Rectal smooth muscle tissue (tissue), 1 donor: ENCODE measurements around the gene CTSG.
"Not testable (repeated sequence)": the region's sequence is repeated elsewhere in the genome, so short reads cannot be mapped to it uniquely, and the experiment has no call there.

ENCODE experiments used
- H3K27ac ChIP-seq: one replicate; pipeline ENCODE4 v1.7.0; 2013; ENCODE audit warnings: low read depth, low read length, inconsistent platforms
- H3K27me3 ChIP-seq: one replicate; pipeline ENCODE4 v1.7.0; 2013; ENCODE audit warnings: low read length; ENCODE audit not compliant: control insufficient read depth, insufficient read depth
- H3K36me3 ChIP-seq: one replicate; pipeline ENCODE4 v1.7.0; 2013; ENCODE audit warnings: low read length; ENCODE audit not compliant: control insufficient read depth, insufficient read depth
- H3K4me1 ChIP-seq: one replicate; pipeline ENCODE4 v1.7.0; 2013; ENCODE audit warnings: low read length; ENCODE audit not compliant: control insufficient read depth, insufficient read depth
- H3K4me3 ChIP-seq: one replicate; pipeline ENCODE4 v1.7.0; 2013; ENCODE audit warnings: low read length
- H3K9ac ChIP-seq: one replicate; pipeline ENCODE4 v1.7.0; 2013; ENCODE audit warnings: low read length

The CTSG gene

GRCh38 chr14:24576182-24576581, at the start of gene CTSG:
Gene CTSG, minus strand, starts transcription at chr14:24576250. Its CDS starts 27 bp downstream, at chr14:24576223.
- Histone ChIP-seq H3K4me1 (no peaks in the 10 kb centered on the region), H3K36me3 (no peaks in the 10 kb centered on the region), H3K9ac (no peak within 1 kb of the TSS), H3K27ac (no peak within 1 kb of the TSS), H3K27me3 (no peaks in the 10 kb centered on the region), H3K4me3 (no peak within 1 kb of the TSS)

GRCh38 chr14:24613747-24614146, 37.7 kb upstream of the CTSG start:
- Histone ChIP-seq H3K9ac (no peak overlapping the region), H3K27me3 (no peaks in the 10 kb centered on the region), H3K36me3 (no peaks in the 10 kb centered on the region), H3K27ac (no peak overlapping the region), H3K4me1 (no peaks in the 10 kb centered on the region), H3K4me3 (no peak overlapping the region)

GRCh38 chr14:24613241-24613640, 37.2 kb upstream of the CTSG start:
- H3K36me3 ChIP-seq = no peaks in the 10 kb centered on the region
- H3K4me3 ChIP-seq = no peak overlapping the region
- no peaks in the 10 kb centered on the region for H3K4me1 ChIP-seq
- H3K27me3 ChIP-seq = no peaks in the 10 kb centered on the region
- H3K27ac ChIP-seq = no peak overlapping the region
- no peak overlapping the region for H3K9ac ChIP-seq

- no peak overlapping the region for H3K27ac ChIP-seq
- no peaks in the 10 kb centered on the region for H3K4me1 ChIP-seq
- H3K36me3 ChIP-seq = no peaks in the 10 kb centered on the region
- no peaks in the 10 kb centered on the region for H3K27me3 ChIP-seq
- no peak overlapping the region for H3K4me3 ChIP-seq
- H3K9ac ChIP-seq = no peak overlapping the region
Measured at GRCh38 chr14:24612196-24612595, 36.1 kb upstream of the CTSG start.

GRCh38 chr14:24609655-24610344, 33.8 kb upstream of the CTSG start, which contains the start of gene GZMH:
Gene GZMH, minus strand, starts transcription at chr14:24609685. Its CDS starts 72 bp downstream, at chr14:24609613.
- Histone ChIP-seq H3K27ac (no peak within 1 kb of the TSS), H3K9ac (no peak within 1 kb of the TSS), H3K36me3 (no peaks in the 10 kb centered on the region), H3K27me3 (no peaks in the 10 kb centered on the region), H3K4me1 (no peaks in the 10 kb centered on the region), H3K4me3 (no peak within 1 kb of the TSS)

GRCh38 chr14:24607635-24608514, 31.8 kb upstream of the CTSG start:
- H3K27me3 ChIP-seq = no peaks in the 10 kb centered on the region
- no peak overlapping the region for H3K27ac ChIP-seq

GRCh38 chr14:24607081-24607480, 31.0 kb upstream of the CTSG start:
- H3K9ac ChIP-seq = no peak overlapping the region
- no peaks in the 10 kb centered on the region for H3K27me3 ChIP-seq
- no peaks in the 10 kb centered on the region for H3K4me1 ChIP-seq
- H3K4me3 ChIP-seq = no peak overlapping the region
- no peaks in the 10 kb centered on the region for H3K36me3 ChIP-seq
- no peak overlapping the region for H3K27ac ChIP-seq

More at GRCh38 chr14:24607635-24608514, 31.8 kb upstream of the CTSG start:
- Histone ChIP-seq H3K4me1 (no peaks in the 10 kb centered on the region), H3K4me3 (no peak overlapping the region), H3K9ac (no peak overlapping the region), H3K36me3 (no peaks in the 10 kb centered on the region)

GRCh38 chr14:24606297-24606696, 30.2 kb upstream of the CTSG start:
- Histone ChIP-seq H3K9ac (no peak overlapping the region), H3K36me3 (no peaks in the 10 kb centered on the region), H3K27me3 (no peaks in the 10 kb centered on the region), H3K4me1 (no peaks in the 10 kb centered on the region), H3K27ac (no peak overlapping the region), H3K4me3 (no peak overlapping the region)

- Histone ChIP-seq H3K36me3 (no peaks in the 10 kb centered on the region), H3K27ac (no peak overlapping the region), H3K27me3 (no peaks in the 10 kb centered on the region), H3K4me3 (no peak overlapping the region), H3K9ac (no peak overlapping the region), H3K4me1 (no peaks in the 10 kb centered on the region)
Measured at GRCh38 chr14:24605435-24606190, 29.6 kb upstream of the CTSG start.

- H3K4me3 ChIP-seq = no peak overlapping the region
- H3K36me3 ChIP-seq = no peaks in the 10 kb centered on the region
- no peak overlapping the region for H3K9ac ChIP-seq
- no peaks in the 10 kb centered on the region for H3K27me3 ChIP-seq
- no peak overlapping the region for H3K27ac ChIP-seq
- H3K4me1 ChIP-seq = no peaks in the 10 kb centered on the region
Measured at GRCh38 chr14:24597403-24597802, 21.4 kb upstream of the CTSG start.

- H3K4me1 ChIP-seq = no peaks in the 10 kb centered on the region
- H3K36me3 ChIP-seq = no peaks in the 10 kb centered on the region
- no peaks in the 10 kb centered on the region for H3K27me3 ChIP-seq
- H3K4me3 ChIP-seq = no peak overlapping the region
- H3K9ac ChIP-seq = no peak overlapping the region
- no peak overlapping the region for H3K27ac ChIP-seq
Measured at GRCh38 chr14:24595073-24595808, 19.2 kb upstream of the CTSG start.

- not testable (repeated sequence) for H3K27me3 ChIP-seq, H3K9ac ChIP-seq, H3K27ac ChIP-seq, H3K4me3 ChIP-seq, H3K36me3 ChIP-seq, H3K4me1 ChIP-seq
Measured at GRCh38 chr14:24591004-24591403, 15.0 kb upstream of the CTSG start.
